Stimulated activated naive CD8-positive, alpha-beta T cell treated with anti-CD3 and anti-CD28 coated beads, Interleukin-15, amount 100 ng/mL, for 72 hours (primary cell): ENCODE results near the gene C3orf62.
"Not testable (repeated sequence)": the region's sequence is repeated elsewhere in the genome, so short reads cannot be mapped to it uniquely, and the experiment has no call there.

Source experiments
- ATAC-seq: fragments of 150-1000 bp; cut with Tn5 transposase; 2 replicates; pipeline ENCODE4 v1.10.0; 2021; ENCODE audit warnings: mild to moderate bottlenecking, moderate library complexity
- DNase-seq, 2 donors: peaks; one replicate each; pipeline ENCODE4 v3.0.0; 2021 to 2022
- H3K27ac Mint-ChIP-seq, 2 donors: one replicate each; pipeline ENCODE4 v1.8.0; 2022; ENCODE audit warnings: mild to moderate bottlenecking in 2 of 2, mixed read lengths in 2 of 2, moderate library complexity in 2 of 2
- H3K27me3 Mint-ChIP-seq: one replicate; pipeline ENCODE4 v1.8.0; 2022; ENCODE audit warnings: mixed read lengths
- H3K4me1 Mint-ChIP-seq: one replicate; pipeline ENCODE4 v1.8.0; 2022; ENCODE audit warnings: mild to moderate bottlenecking, mixed read lengths
- H3K4me3 Mint-ChIP-seq, 2 donors: one replicate each; pipeline ENCODE4 v1.8.0; 2022; ENCODE audit warnings: mild to moderate bottlenecking in 2 of 2, mixed read lengths in 2 of 2, moderate library complexity in 1 of 2
- H3K9me3 Mint-ChIP-seq, 2 donors: one replicate each; pipeline ENCODE4 v1.8.0; 2022; ENCODE audit warnings: mixed read lengths in 2 of 2

The C3orf62 gene

GRCh38 chr3:49248840-49249227 lies 28.2 kb downstream of the C3orf62 start:
- no peaks in the 10 kb centered on the region for H3K4me1 Mint-ChIP-seq
- H3K27me3 Mint-ChIP-seq = no peaks in the 10 kb centered on the region
- H3K4me3 Mint-ChIP-seq = no peak overlapping the region
- no peaks in the 10 kb centered on the region for H3K9me3 Mint-ChIP-seq
- no peak for DNase-seq
- H3K27ac Mint-ChIP-seq = no peak overlapping the region
- no peak for ATAC-seq

DNA sequence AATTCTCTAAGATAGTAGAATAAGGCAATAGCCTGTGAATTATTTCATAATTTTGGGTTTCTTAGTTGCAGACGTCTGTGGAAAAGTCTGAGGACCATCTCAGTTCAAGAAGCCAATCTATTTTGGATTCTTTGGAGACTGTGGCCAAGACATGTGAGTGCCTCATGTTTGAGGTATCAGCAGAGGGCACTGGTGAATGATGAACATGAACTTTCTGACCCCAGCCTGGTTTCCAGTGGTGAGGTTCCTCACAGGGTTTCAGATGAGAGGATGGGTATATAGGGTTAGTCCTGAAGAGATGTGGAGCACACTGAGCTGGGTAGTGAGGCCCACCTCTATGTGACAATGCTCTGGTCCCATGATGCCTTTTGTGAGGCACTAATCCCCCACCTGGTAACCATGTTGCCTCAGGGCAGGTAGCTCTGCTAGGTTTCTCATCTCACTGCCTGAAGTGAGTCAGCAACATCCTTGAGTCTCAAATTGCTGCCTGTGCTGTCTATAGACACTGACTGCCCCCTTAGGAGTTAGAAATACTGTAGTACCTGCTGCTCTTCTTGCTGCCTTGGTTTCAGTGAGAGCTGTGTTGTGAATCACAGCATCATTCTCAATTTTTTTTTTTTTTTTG lies 32.3 kb downstream of the C3orf62 start:
- DNase-seq (no peak), ATAC-seq (no peak)
- Mint-ChIP-seq H3K4me1 (no peaks in the 10 kb centered on the region), H3K4me3 (no peak overlapping the region), H3K27ac (no peak overlapping the region), H3K9me3 (no peaks in the 10 kb centered on the region), H3K27me3 (no peaks in the 10 kb centered on the region)

DNA sequence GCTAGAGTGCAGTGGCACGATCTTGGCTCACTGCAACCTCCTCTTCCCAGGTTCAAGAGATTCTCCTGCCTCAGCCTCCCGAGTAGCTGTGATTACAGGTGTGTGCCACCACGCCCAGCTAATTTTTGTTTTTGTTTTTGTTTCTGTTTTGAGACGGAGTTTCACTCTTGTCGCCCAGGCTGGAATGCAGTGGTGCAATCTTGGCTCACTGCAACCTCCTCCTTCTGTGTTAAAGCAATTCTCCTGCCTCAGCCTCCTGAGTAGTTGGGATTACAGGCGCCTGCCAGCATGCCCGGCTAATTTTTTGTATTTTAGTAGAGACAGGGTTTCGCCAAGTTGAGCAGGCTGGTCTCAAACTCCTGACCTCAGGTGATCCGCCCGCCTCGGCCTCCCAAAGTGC lies 36.9 kb downstream of the C3orf62 start:
- not testable (repeated sequence) for H3K27me3 Mint-ChIP-seq, H3K9me3 Mint-ChIP-seq, ATAC-seq, DNase-seq, H3K4me1 Mint-ChIP-seq, H3K4me3 Mint-ChIP-seq, H3K27ac Mint-ChIP-seq

GRCh38 chr3:49238274-49239127 lies 38.5 kb downstream of the C3orf62 start:
- H3K4me3 Mint-ChIP-seq = no peak overlapping the region
- H3K27me3 Mint-ChIP-seq = no peaks in the 10 kb centered on the region
- peaks cover 6% of the 10 kb centered on the region in 2 donors for H3K9me3 Mint-ChIP-seq
- no peak overlapping the region for H3K27ac Mint-ChIP-seq
- no peak for DNase-seq
- ATAC-seq = no peak
- no peaks in the 10 kb centered on the region for H3K4me1 Mint-ChIP-seq

- no peak for ATAC-seq
- Mint-ChIP-seq H3K4me3 (no peak overlapping the region), H3K27ac (no peak overlapping the region), H3K9me3 (peaks cover 17 to 18% of the 10 kb centered on the region in 2 donors), H3K4me1 (no peaks in the 10 kb centered on the region), H3K27me3 (no peaks in the 10 kb centered on the region)
- DNase-seq = no peak
Observed at GRCh38 chr3:49237344-49237743, 39.7 kb downstream of the C3orf62 start.

GRCh38 chr3:49236226-49236625 lies 40.8 kb downstream of the C3orf62 start:
- no peak overlapping the region for H3K4me3 Mint-ChIP-seq
- no peaks in the 10 kb centered on the region for H3K4me1 Mint-ChIP-seq
- H3K27ac Mint-ChIP-seq = no peak overlapping the region
- ATAC-seq (no peak), DNase-seq (no peak)
- H3K27me3 Mint-ChIP-seq = no peaks in the 10 kb centered on the region
- peaks cover 22% of the 10 kb centered on the region in 2 donors for H3K9me3 Mint-ChIP-seq

DNA sequence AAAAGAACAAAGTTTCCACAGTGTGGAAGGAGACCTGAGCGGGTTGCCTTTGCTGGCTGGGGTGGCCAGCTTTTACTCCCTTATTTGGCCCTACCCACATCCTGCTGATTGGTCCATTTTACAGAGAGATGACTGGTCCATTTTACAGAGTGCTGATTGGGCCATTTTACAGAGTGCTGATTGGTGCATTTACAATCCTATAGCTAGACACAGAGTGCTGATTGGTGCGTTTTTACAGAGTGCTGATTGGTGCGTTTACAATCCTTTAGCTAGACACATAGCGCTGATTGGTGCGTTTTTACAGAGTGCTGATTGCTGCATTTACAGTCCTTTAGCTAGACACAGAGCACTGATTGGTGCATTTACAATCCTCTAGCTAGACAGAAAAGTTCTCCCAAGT lies 48.2 kb downstream of the C3orf62 start:
- not testable (repeated sequence) for DNase-seq, H3K4me3 Mint-ChIP-seq, H3K27me3 Mint-ChIP-seq, H3K4me1 Mint-ChIP-seq, ATAC-seq, H3K27ac Mint-ChIP-seq
- peaks cover 35 to 58% of the 10 kb centered on the region in 2 donors for H3K9me3 Mint-ChIP-seq

DNA sequence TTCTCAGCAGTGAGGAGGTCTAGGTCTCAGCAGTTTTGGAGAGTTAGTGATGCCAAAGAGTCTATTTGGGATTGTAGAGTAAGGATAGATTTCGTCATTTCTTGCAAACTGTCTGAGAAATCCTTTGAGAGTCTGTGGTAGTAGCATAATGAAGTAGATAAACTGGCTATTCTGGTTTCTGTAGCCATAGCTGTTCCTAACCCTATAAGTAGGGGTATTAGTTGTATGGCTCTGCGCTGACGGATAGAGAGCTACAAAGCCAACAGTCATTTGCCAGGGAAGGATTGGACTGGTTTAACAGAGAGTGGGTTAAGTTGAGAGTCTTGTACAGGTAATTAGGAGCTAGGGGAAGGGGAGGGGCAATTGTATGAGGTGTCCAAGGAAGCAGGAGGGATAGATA lies 55.0 kb downstream of the C3orf62 start:
- ATAC-seq = no peak
- DNase-seq = no peak
- H3K27ac Mint-ChIP-seq = no peak overlapping the region
- no peak overlapping the region for H3K4me3 Mint-ChIP-seq
- peaks cover 0 to 17% of the 10 kb centered on the region in 2 donors for H3K9me3 Mint-ChIP-seq
- H3K4me1 Mint-ChIP-seq = no peaks in the 10 kb centered on the region
- H3K27me3 Mint-ChIP-seq = no peaks in the 10 kb centered on the region

- H3K4me3 Mint-ChIP-seq, DNase-seq, H3K9me3 Mint-ChIP-seq, H3K4me1 Mint-ChIP-seq, H3K27me3 Mint-ChIP-seq, ATAC-seq, H3K27ac Mint-ChIP-seq: not testable (repeated sequence)
Observed at GRCh38 chr3:49220985-49221563, 56.0 kb downstream of the C3orf62 start.

DNA sequence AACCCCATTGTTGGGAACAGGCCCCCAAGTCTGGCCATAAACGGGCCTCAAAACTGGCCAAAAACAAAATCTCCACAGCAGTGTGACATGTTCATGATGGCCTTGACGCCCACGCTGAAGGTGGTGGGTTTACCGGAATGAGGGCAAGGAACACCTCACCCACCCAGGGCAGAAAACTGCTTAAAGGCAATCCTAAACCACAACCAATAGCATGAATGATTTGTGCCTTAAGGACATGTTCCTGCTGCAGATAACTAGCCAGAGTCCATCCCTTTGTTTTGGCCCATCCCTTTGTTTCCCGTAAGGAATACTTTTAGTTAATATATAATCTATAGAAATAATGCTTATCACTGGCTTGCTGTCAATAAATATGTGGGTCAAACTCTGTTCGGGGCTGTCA lies 57.9 kb downstream of the C3orf62 start:
- no peaks in the 10 kb centered on the region for H3K4me1 Mint-ChIP-seq
- no peak overlapping the region for H3K4me3 Mint-ChIP-seq
- ATAC-seq (no peak), DNase-seq (no peak)
- no peaks in the 10 kb centered on the region for H3K27me3 Mint-ChIP-seq
- H3K9me3 Mint-ChIP-seq = peaks cover 0 to 9% of the 10 kb centered on the region in 2 donors
- no peak overlapping the region for H3K27ac Mint-ChIP-seq
